Mucosa of rectum (tissue), 2 donors: ENCODE data around the gene ZNF79.
A peak's percentile ranks its signal among the peaks of the same experiment; 100 is the strongest.

Source experiments
- H3K27ac ChIP-seq, 2 donors: one replicate each; pipeline ENCODE4 v1.7.0; 2013; ENCODE audit warnings: inconsistent platforms in 2 of 2, low read depth in 2 of 2, low read length in 2 of 2
- H3K27me3 ChIP-seq, 2 donors: one replicate each; pipeline ENCODE4 v1.7.0; 2013; ENCODE audit warnings: low read length in 2 of 2; ENCODE audit not compliant: control insufficient read depth in 2 of 2, insufficient read depth in 2 of 2
- H3K36me3 ChIP-seq, 2 donors: one replicate each; pipeline ENCODE4 v1.7.0; 2013; ENCODE audit warnings: low read length in 2 of 2; ENCODE audit not compliant: control insufficient read depth in 2 of 2, insufficient read depth in 2 of 2
- H3K4me1 ChIP-seq, 2 donors: one replicate each; pipeline ENCODE4 v1.7.0; 2013; ENCODE audit warnings: low read length in 2 of 2, mild to moderate bottlenecking in 1 of 2; ENCODE audit not compliant: control insufficient read depth in 2 of 2, insufficient read depth in 2 of 2
- H3K4me3 ChIP-seq, 2 donors: one replicate each; pipeline ENCODE4 v1.7.0; 2013; ENCODE audit warnings: low read length in 2 of 2
- H3K9ac ChIP-seq, 2 donors: one replicate each; pipeline ENCODE4 v1.7.0; 2013; ENCODE audit warnings: low read length in 2 of 2, low read depth in 1 of 2, mild to moderate bottlenecking in 1 of 2
- H3K9me3 ChIP-seq, 2 donors: one replicate each; pipeline ENCODE4 v1.7.0; 2013; ENCODE audit warnings: low read length in 2 of 2; ENCODE audit not compliant: control insufficient read depth in 2 of 2
- donor health status: healthy.
- donor health status: Normal muscosa, but diverticular disease.

ZNF79 gene

GRCh38 chr9:127389381-127390247, 34.6 kb upstream of the ZNF79 start:
- H3K4me1 ChIP-seq, result peaks cover 18 to 24% of the 10 kb centered on the region in 2 donors
- H3K27ac ChIP-seq, result peak overlapping the region; percentile 80 to 81

GRCh38 chr9:127390248-127390545, 34.0 kb upstream of the ZNF79 start:
- Histone ChIP-seq H3K27me3 (no peaks in the 10 kb centered on the region), H3K9ac (peak overlapping the region in 1 of 2 donors; percentile 14), H3K4me1 (peaks cover 18 to 24% of the 10 kb centered on the region in 2 donors), H3K27ac (peak overlapping the region in 1 of 2 donors; percentile 81), H3K4me3 (no peak overlapping the region), H3K9me3 (no peaks in the 10 kb centered on the region), H3K36me3 (no peaks in the 10 kb centered on the region)

More at GRCh38 chr9:127389381-127390247, 34.6 kb upstream of the ZNF79 start:
- H3K27me3 ChIP-seq, result no peaks in the 10 kb centered on the region
- H3K36me3 ChIP-seq, result no peaks in the 10 kb centered on the region
- H3K9me3 ChIP-seq, result no peaks in the 10 kb centered on the region
- H3K9ac ChIP-seq, result peak overlapping the region in 1 of 2 donors; percentile 53
- H3K4me3 ChIP-seq, result no peak overlapping the region

GRCh38 chr9:127390563-127390962, 33.6 kb upstream of the ZNF79 start:
- peak overlapping the region in 1 of 2 donors; percentile 6 for H3K9ac ChIP-seq
- no peaks in the 10 kb centered on the region for H3K9me3 ChIP-seq
- H3K4me1 ChIP-seq, result peaks cover 18 to 24% of the 10 kb centered on the region in 2 donors
- no peaks in the 10 kb centered on the region for H3K36me3 ChIP-seq
- peak overlapping the region in 1 of 2 donors; percentile 81 for H3K27ac ChIP-seq
- no peak overlapping the region for H3K4me3 ChIP-seq
- no peaks in the 10 kb centered on the region for H3K27me3 ChIP-seq

- Histone ChIP-seq H3K4me1 (peaks cover 25 to 30% of the 10 kb centered on the region in 2 donors), H3K27ac (no peak overlapping the region), H3K9ac (no peak overlapping the region), H3K9me3 (no peaks in the 10 kb centered on the region), H3K36me3 (no peaks in the 10 kb centered on the region), H3K27me3 (no peaks in the 10 kb centered on the region), H3K4me3 (no peak overlapping the region)
Observed at GRCh38 chr9:127392166-127392565, 32.0 kb upstream of the ZNF79 start.

GRCh38 chr9:127392976-127393375, 31.2 kb upstream of the ZNF79 start:
- Histone ChIP-seq H3K4me1 (peaks cover 23 to 28% of the 10 kb centered on the region in 2 donors), H3K9me3 (no peaks in the 10 kb centered on the region), H3K27me3 (no peaks in the 10 kb centered on the region), H3K9ac (no peak overlapping the region), H3K4me3 (no peak overlapping the region), H3K36me3 (no peaks in the 10 kb centered on the region), H3K27ac (no peak overlapping the region)

GRCh38 chr9:127393645-127394044, 30.5 kb upstream of the ZNF79 start:
- Histone ChIP-seq H3K9ac (no peak overlapping the region), H3K36me3 (no peaks in the 10 kb centered on the region), H3K27ac (no peak overlapping the region), H3K9me3 (no peaks in the 10 kb centered on the region), H3K27me3 (no peaks in the 10 kb centered on the region), H3K4me3 (no peak overlapping the region), H3K4me1 (peaks cover 26 to 28% of the 10 kb centered on the region in 2 donors)

- Histone ChIP-seq H3K9me3 (no peaks in the 10 kb centered on the region), H3K36me3 (no peaks in the 10 kb centered on the region), H3K9ac (peak overlapping the region; percentile 66 to 69), H3K27ac (peak overlapping the region in 1 of 2 donors; percentile 45), H3K4me1 (peaks cover 16% of the 10 kb centered on the region in 2 donors), H3K27me3 (no peaks in the 10 kb centered on the region), H3K4me3 (peak overlapping the region; percentile 79)
Observed at GRCh38 chr9:127395497-127396252, 28.5 kb upstream of the ZNF79 start.

- Histone ChIP-seq H3K9ac (peak overlapping the region; percentile 66 to 69), H3K27ac (peak overlapping the region; percentile 14 to 45), H3K4me3 (peak overlapping the region; percentile 79), H3K27me3 (no peaks in the 10 kb centered on the region), H3K36me3 (peaks cover 0 to 3% of the 10 kb centered on the region in 2 donors), H3K4me1 (peaks cover 14 to 15% of the 10 kb centered on the region in 2 donors), H3K9me3 (no peaks in the 10 kb centered on the region)
Observed at GRCh38 chr9:127396253-127396807, 27.9 kb upstream of the ZNF79 start.

- Histone ChIP-seq H3K4me1 (peaks cover 14 to 15% of the 10 kb centered on the region in 2 donors), H3K36me3 (peaks cover 0 to 8% of the 10 kb centered on the region in 2 donors), H3K27ac (peak within 1 kb of the TSS; percentile 84 to 91), H3K9me3 (no peaks in the 10 kb centered on the region), H3K4me3 (peak within 1 kb of the TSS; percentile 79), H3K9ac (peak within 1 kb of the TSS; percentile 66 to 86), H3K27me3 (no peaks in the 10 kb centered on the region)
Observed at GRCh38 chr9:127396808-127397645, 27.2 kb upstream of the ZNF79 start, which contains the start of gene SLC2A8. Gene SLC2A8, plus strand, starts transcription at chr9:127397169. Its CDS starts 62 bp downstream, at chr9:127397231.
